ENCODE results near the gene ZFAND3.
"Not testable (repeated sequence)": the region's sequence is repeated elsewhere in the genome, so short reads cannot be mapped to it uniquely, and the experiment has no call there.

Gene ZFAND3

GRCh38 chr6:37974943-37975342, 155.4 kb downstream of the ZFAND3 start:
- no peak for DNase-seq

DNA sequence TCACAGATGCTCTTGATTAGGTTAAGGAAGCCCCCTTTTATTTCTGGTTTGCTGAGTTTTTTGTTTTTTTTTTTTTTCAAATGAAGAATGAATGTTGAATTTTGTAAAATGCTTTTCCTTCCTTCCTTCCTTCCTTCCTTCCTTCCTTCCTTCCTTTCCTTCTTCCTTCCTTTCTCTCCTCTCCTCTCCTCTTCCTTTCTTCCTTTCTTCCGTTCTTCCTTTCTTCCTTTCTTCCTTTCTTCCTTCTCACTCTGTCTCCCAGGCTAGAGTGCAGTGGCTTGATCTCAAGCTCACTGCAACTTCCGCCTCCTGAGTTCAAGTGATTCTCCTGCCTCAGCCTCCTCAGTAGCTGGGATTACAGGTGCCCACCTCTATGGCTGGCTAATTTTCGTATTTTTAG, 158.2 kb downstream of the ZFAND3 start:
- DNase-seq = no peak

DNA sequence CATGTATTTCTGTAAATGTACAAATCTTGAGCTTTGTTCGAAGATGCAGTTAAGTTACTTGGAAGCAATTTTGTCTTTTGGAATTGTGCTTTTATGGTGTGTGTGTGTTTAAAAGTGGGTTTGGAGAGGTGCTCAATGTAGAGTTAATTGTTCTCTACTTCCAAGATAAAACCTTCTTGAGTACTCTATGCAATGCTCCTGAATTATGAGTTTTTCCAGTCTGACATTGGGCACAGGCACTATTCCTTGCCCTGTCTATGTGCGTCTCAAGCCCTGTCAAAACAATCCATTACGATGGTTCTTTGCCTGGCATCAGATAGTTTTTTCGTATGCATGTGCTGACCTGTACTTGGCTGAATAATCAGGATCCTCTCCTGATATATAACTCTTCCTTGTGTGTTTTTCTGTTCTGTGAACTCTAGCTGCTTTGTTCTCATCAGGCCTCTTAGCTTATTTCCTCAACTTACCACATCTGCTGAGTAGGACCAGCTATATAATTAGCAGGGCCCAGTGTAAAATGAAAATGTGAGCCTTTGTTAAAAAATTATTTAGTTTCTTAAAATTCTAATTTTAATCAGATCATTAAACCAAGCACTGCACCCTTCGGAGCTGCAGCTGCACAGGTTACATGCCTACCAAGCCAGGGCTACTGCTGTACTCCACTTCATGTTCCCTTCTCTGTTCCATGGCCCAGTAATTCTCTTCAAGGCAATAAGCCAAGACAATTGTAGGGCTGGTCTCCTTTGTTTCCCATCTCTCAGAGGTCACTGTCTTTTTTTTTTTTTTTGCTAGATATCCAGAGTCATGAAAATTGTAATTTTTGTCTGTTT, 160.1 kb downstream of the ZFAND3 start:
- DNase-seq = no peak

GRCh38 chr6:37980222-37980595, 160.7 kb downstream of the ZFAND3 start:
- DNase-seq = peak in 1 of 5 experiments; percentile 9

GRCh38 chr6:37981626-37982025, 162.1 kb downstream of the ZFAND3 start:
- no peak for DNase-seq

DNA sequence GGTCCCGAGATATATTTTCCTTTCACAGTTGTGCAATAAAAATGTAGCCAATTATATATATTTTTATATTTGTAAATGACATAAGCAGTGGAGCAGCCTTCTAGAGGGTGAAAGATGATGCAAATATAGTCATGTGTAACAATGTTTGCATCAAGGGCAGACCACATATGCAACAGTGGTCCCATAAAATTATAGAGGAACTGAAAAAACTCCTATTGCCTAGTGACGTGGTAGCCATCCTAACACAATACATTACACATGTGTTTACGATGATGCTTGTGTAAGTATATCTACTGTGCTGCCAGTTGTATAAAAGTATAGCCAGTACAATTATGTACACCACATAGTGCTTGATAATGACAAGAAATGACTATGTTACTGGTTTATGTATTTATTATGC, 162.8 kb downstream of the ZFAND3 start:
- no peak for DNase-seq

DNA sequence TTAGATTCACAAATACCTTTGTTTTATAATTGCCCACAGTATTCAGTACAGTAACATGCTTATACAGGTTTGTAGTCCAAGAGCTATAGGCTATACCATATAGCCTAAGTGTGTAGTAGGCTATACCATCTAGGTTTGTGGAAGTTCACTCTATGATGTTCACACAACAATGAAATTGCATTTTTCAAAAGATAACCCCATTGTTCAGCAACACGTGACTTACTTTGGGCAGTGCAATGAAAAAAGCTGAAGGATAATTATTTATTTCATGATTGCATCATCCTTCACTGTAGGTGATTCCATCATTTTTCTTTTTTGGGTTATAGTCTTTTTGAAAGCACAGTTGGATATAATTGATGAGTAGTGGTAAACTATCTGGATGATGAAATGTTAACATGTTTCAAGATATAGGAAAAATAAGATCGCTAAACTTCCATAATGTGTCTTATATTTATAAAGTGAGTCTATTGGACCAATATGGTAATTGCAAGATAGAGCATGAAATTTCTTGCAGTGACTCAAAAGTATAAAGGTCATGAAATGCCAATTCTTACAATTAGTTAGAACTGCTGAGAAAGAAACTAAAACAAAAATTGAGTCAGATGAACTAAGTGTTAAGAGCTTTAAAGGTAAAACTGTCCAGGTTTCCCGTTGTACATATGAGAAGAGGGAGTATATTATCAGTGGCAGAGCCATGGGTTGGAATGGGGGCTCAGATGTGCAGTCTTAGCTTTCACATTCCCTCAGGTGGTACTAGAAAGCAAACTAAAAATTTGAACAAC, 164.4 kb downstream of the ZFAND3 start:
- peak in 1 of 5 experiments; percentile 5 for DNase-seq

DNA sequence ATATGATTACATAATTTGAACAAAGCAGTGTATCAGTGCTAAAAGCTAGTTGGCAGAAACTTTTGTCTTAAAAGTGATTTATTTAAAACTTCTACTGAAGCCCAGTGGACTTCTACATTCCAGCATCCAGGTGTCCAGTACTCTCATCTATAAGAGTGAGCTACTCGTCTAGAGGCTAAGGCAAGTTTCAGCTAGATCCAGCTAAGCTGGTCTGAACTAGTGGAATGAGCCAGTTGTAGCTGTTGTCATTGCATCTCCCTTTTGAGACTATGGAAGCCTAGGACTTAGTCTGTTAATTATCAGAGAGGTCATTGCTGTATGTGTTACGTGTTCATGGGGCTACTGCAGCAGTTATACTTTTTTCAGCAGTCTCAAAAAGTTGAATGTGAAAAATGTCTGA, 165.1 kb downstream of the ZFAND3 start:
- no peak for DNase-seq

- DNase-seq = peak in 2 of 5 experiments; percentile 53 to 67
Observed at GRCh38 chr6:37985355-37985754, 165.8 kb downstream of the ZFAND3 start.

- DNase-seq = peak in 1 of 5 experiments; percentile 25
Observed at GRCh38 chr6:37987018-37987417, 167.5 kb downstream of the ZFAND3 start.

DNA sequence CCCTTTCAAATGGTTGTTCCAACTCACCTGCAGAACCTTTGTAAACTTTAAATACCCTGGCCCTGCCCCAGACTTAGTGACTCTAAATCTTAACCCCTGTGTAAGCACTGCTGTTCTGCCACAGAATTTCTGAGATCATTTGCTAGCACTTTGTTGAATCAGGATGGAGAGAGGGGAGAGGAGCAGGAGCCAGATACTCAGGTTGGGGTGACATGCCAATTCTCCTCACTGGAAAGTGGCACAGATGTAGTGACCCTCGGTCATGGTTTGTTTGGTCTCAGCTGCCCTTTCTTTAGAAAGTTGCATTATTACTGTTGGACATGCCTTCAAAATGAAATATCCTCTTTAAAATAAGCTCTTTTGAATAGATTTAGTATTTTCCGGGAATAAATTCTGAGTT, 168.0 kb downstream of the ZFAND3 start:
- no peak for DNase-seq

DNA sequence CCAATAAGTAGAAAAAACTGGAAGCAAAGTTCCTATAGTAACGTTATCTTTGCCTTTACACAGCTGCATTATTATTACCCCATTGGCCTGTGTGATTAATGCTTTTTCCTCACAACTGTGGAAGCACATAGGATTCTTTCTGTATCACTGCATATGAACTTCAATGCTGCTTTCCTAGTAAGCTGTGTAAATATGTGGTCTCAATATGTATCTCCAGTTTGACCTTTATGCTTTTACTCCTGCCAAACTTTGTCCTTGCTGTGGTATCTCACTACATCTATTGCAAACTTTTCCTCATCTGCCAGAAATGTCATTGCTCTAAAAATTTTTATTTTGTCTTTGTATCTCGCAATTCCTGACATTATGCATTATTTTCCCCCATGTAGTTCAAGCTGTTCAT, 168.6 kb downstream of the ZFAND3 start:
- no peak for DNase-seq

- no peak for DNase-seq
Observed at GRCh38 chr6:37988696-37989095, 169.2 kb downstream of the ZFAND3 start.

GRCh38 chr6:37990762-37991525, 171.4 kb downstream of the ZFAND3 start:
- no peak for DNase-seq

DNA sequence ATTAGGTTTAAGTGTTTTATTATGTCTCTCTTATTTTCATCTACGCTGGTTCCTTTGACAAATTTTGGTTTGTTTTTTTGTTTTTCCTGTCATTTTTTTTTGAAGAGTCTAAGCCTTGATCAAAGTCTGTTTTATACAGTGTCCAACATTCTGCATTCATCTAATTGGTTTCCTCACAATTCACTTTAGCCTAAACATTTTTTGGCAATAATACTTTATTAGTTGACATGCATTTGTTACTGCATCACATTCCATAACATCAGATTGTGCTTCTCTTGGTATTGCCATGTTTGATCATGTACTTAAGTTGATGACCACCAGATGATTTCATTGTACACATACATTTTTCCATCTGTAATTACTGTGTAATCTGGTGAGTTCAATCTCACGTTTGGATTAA, 173.2 kb downstream of the ZFAND3 start:
- no peak for DNase-seq

DNA sequence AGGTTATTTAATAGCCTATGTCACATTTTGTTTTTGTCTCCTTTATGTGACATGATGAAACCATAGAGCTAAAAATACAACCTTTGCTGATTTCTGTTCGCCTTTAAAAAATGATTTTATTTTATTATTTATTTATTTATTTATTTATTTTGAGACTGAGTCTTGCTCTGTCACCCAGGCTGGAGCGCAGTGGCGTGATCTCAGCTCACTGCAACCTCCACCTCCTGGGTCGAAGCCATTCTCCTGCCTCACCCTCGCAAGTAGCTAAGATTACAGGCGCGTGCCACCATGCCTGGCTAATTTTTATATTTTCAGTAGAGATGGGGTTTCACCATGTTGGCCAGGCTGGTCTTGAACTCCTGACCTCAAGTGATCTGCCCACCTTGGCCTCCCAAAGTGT, 173.7 kb downstream of the ZFAND3 start:
- DNase-seq = not testable (repeated sequence)

GRCh38 chr6:37993596-37993995, 174.1 kb downstream of the ZFAND3 start:
- no peak for DNase-seq

GRCh38 chr6:37994223-37994622, 174.7 kb downstream of the ZFAND3 start:
- DNase-seq = no peak

- no peak for DNase-seq
Observed at GRCh38 chr6:37998366-37998765, 178.8 kb downstream of the ZFAND3 start.

DNA sequence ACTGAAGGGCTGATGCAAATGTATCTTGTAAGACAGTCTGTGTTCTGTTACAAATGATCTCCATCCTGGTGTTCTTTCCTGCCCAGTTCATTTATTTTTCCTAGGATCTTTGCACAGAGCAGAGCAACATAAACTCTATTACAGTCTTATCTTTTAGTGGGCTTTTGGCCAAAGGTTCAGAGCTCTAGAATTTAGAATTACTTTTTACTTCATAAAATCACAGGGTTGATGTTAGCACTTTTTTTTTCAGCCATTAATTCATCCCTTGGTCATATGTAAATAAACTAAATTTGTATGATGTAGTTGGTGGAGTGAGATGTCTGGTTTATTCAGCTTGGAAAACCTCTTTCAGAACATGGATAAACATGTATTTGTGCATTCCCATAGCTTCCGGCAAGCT, 181.9 kb downstream of the ZFAND3 start:
- no peak for DNase-seq

- DNase-seq = peak in 1 of 5 experiments; percentile 80
Observed at GRCh38 chr6:38004908-38005307, 185.4 kb downstream of the ZFAND3 start.

DNA sequence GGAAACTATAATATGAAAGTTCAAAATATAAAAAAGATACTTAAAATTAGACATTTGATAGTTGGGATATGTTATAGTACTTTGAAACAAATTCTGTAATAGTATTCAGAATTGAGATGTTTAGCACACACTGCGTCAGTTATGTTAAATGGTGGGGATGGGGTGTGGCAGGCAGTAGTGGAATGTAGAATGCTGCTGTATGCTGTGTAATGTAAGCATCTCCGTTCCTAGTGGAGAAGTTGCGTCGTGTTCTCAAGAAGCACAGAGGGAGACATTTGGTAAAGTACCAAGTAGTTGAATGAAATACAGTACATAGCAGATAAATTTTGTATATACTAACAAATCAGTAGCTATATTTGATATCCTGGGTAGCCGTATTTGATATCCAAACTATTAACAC, 192.4 kb downstream of the ZFAND3 start:
- DNase-seq = no peak

- DNase-seq = peak in 1 of 5 experiments; percentile 50
Observed at GRCh38 chr6:38012573-38012972, 193.0 kb downstream of the ZFAND3 start.
